Eye (tissue), 1 donor: ENCODE measurements around the gene SUGP2.

Source experiments
- DNase-seq: peaks from one replicate; pipeline ENCODE4 v3.0.0-alpha.2; 2015

Gene SUGP2

DNA sequence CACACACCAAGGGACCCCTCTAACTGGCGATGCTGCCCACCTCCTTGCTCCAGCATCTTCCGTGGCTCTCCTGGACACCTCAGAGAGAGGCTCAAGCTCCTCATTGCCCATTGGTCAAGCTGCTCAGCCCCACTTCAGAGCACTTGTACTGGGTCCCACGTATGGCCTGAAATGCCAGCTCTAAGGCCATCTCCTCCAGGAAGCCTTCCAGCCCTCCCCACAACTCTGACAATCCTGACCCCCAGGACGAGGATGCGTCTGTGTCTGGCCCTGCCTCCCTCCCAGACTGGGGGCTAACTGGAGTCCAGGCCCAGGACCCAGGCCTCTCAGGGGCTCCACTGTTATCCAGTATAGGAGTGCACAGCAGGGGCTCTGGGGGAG, 84.4 kb downstream of the SUGP2 start:
- DNase-seq, result no peak

DNA sequence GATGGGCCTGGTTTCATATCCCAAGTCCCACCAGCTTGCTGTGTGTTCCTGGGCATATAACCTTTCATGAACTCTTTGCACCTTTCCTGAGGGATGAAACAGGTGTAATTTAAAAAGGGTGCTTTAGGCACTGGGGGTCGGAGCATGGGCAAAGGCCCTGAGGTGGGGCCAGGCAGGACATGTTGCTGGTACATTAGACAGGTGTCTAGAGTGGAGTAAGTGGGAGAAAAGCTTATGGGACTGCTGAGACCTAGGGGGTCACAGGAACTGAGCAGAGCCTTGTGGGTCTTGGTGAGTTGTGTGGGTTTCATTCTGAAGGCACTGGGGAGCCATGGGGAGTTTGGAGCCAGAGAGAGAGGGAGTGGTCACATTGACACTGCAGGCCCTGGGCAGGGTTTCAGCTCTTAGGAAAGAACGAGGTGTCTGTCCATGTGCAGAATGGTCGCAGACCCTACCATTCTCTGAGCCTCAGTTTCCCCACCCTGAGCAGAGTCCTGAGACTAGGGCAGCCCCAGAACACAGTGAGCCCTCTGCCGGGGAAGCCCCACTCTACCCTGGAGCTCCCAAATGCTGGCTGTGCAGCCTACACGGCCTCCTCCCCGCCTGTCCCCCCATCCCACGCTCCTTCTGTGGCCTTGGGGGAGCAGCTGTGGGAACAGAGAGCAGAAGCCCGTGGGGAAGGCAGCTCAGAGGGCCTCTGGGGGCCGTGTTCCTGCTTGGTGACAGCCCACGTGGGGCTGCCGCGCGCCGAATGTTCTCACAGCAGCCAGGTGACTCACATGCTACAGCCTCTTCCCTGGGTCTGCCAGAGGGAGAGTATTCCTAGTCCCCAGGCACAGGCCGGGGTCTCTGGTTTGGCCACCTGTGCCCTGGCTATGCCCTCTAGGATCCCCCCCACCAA, 85.0 kb downstream of the SUGP2 start:
- no peak for DNase-seq

GRCh38 chr19:18946918-18947317, 86.4 kb downstream of the SUGP2 start:
- DNase-seq, result no peak

GRCh38 chr19:18946335-18946734, 87.0 kb downstream of the SUGP2 start:
- DNase-seq, result no peak

GRCh38 chr19:18945297-18945696, 88.0 kb downstream of the SUGP2 start:
- no peak for DNase-seq

DNA sequence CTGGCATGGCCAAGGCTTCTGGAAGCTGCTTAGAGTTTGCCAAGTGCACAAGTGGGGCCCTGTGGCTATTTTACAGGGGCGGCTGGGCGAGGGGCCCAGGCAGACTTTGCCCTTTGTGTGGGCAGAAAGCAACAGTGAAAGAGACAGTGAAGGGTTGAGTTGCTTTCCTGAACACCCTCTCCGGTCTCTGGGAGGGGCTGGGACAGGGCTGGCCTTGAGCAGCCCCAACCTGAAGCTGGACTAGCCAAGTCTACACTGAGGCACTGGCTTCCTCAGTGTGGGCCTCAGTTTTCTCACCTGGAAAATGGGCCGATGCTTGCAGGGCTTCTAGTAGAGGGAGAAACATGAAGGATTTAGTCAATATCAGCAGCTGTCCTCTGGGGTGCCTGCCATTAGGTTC, 89.9 kb downstream of the SUGP2 start:
- DNase-seq, result no peak

DNA sequence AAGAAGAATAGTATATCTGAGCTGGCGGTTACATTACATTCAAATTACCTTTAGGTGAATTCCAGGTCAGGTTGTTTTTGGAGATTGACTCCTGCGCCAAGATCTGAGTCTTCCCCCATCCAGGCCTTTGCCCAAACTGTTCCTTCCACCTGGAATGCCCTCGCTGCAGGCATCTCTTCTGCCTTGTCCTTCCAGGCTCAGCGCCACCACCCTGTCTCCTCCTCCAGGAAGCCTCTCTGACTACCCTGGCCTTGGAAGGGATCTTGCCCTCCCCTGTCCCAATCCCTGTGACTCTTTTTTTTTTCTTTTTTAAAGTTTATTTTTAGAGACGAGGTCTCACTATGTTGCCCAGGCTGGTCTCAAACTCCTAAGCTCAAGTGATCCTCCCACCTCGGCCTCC, 90.6 kb downstream of the SUGP2 start:
- DNase-seq, result no peak

GRCh38 chr19:18941628-18942354, 91.5 kb downstream of the SUGP2 start:
- DNase-seq, result peak; percentile 22
